ENCODE measurements around the gene DCAF5.

DCAF5 gene

GRCh38 chr14:69008421-69008884, 144.5 kb downstream of the DCAF5 start:
- no peak overlapping the region for H3K4me3 ChIP-seq (replicated peaks; ENCODE audit: insufficient read depth, low read length)
- H3K27ac ChIP-seq (replicated peaks), result no peak overlapping the region
- DNase-seq (ENCODE audit: low read depth in 1 of 2, low spot score in 1 of 2), result no peak
- TF ChIP-seq GABPA (IDR thresholded peaks at IDR 0.05; ENCODE audit: low read depth) (no peak), SPI1 (IDR thresholded peaks at IDR 0.05; ENCODE audit: borderline replicate concordance, low read depth) (no peak), REST (IDR thresholded peaks at IDR 0.05; ENCODE audit: insufficient replicate concordance, low read depth) (no peak), CTCF (IDR thresholded peaks at IDR 0.05; ENCODE audit: insufficient read depth, low read length) (no peak), POLR2AphosphoS5 (IDR thresholded peaks at IDR 0.05; ENCODE audit: low read depth) (no peak)
- no peaks in the 10 kb centered on the region for H3K27me3 ChIP-seq (ENCODE audit: insufficient read depth, poor library complexity, severe bottlenecking)

GRCh38 chr14:69006346-69006745, 146.6 kb downstream of the DCAF5 start:
- TF ChIP-seq REST (IDR thresholded peaks at IDR 0.05; ENCODE audit: insufficient replicate concordance, low read depth) (no peak), GABPA (IDR thresholded peaks at IDR 0.05; ENCODE audit: low read depth) (no peak), CTCF (IDR thresholded peaks at IDR 0.05; ENCODE audit: insufficient read depth, low read length) (no peak), SPI1 (IDR thresholded peaks at IDR 0.05; ENCODE audit: borderline replicate concordance, low read depth) (no peak), POLR2AphosphoS5 (IDR thresholded peaks at IDR 0.05; ENCODE audit: low read depth) (no peak)

GRCh38 chr14:69005432-69006148, 147.3 kb downstream of the DCAF5 start:
- no peak for DNase-seq (ENCODE audit: low read depth in 1 of 2, low spot score in 1 of 2)
- H3K27ac ChIP-seq (replicated peaks), result no peak overlapping the region
- H3K27me3 ChIP-seq (ENCODE audit: insufficient read depth, poor library complexity, severe bottlenecking), result no peaks in the 10 kb centered on the region
- H3K4me3 ChIP-seq (replicated peaks; ENCODE audit: insufficient read depth, low read length), result no peak overlapping the region
- no peak for TF ChIP-seq REST (IDR thresholded peaks at IDR 0.05; ENCODE audit: insufficient replicate concordance, low read depth)
- no peak for TF ChIP-seq POLR2AphosphoS5 (IDR thresholded peaks at IDR 0.05; ENCODE audit: low read depth)
- no peak for TF ChIP-seq CTCF (IDR thresholded peaks at IDR 0.05; ENCODE audit: insufficient read depth, low read length)
- no peak for TF ChIP-seq SPI1 (IDR thresholded peaks at IDR 0.05; ENCODE audit: borderline replicate concordance, low read depth)
- TF ChIP-seq GABPA (IDR thresholded peaks at IDR 0.05; ENCODE audit: low read depth), result no peak

More at GRCh38 chr14:69006346-69006745, 146.6 kb downstream of the DCAF5 start:
- no peak overlapping the region for H3K27ac ChIP-seq (replicated peaks)
- no peaks in the 10 kb centered on the region for H3K27me3 ChIP-seq (ENCODE audit: insufficient read depth, poor library complexity, severe bottlenecking)
- no peak overlapping the region for H3K4me3 ChIP-seq (replicated peaks; ENCODE audit: insufficient read depth, low read length)
- no peak for DNase-seq (ENCODE audit: low read depth in 1 of 2, low spot score in 1 of 2)

Data from HL-60 (cell line).